HepG2 (cell line): ENCODE data around the gene DPT. TPM values are rescaled to one million over a fixed set of nuclear protein-coding genes. Genes with fewer than 3 reads are reported as not detected.
A peak's percentile ranks its signal among the peaks of the same experiment; 100 is the strongest.

Source experiments
- AGO2 ChIP-seq: fragments of 200-400 bp; formaldehyde crosslinking; optimal IDR thresholded peaks from 2 replicates; pipeline ENCODE3; 2017; ENCODE audit warnings: mild to moderate bottlenecking, low read depth, low read length, moderate library complexity
- CAMTA2 ChIP-seq: sonication (generic); formaldehyde crosslinking; IDR thresholded peaks from 2 replicates; pipeline ENCODE4 v1.4.0; 2020; ENCODE audit warnings: mild to moderate bottlenecking, missing genetic modification reagents, borderline replicate concordance
- CENPX ChIP-seq: sonication (generic); formaldehyde crosslinking; IDR thresholded peaks from 2 replicates; pipeline ENCODE4 v1.9.0; 2021; ENCODE audit warnings: mild to moderate bottlenecking, missing genetic modification reagents, moderate library complexity
- ELF1 ChIP-seq: sonication (generic); formaldehyde crosslinking; IDR thresholded peaks from 2 replicates; pipeline ENCODE4 v1.4.0; 2020; ENCODE audit warnings: missing genetic modification reagents
- FOXC1 ChIP-seq: sonication (generic); formaldehyde crosslinking; IDR thresholded peaks from 2 replicates; pipeline ENCODE4 v1.8.0; 2022; ENCODE audit warnings: mild to moderate bottlenecking, missing genetic modification reagents, borderline replicate concordance
- KMT2B ChIP-seq: IDR thresholded peaks from 2 replicates; pipeline ENCODE4 v1.6.1; 2016; ENCODE audit warnings: missing genetic modification reagents, missing compliant biosample characterization
- NFKB2 ChIP-seq: sonication (generic); formaldehyde crosslinking; IDR thresholded peaks from 2 replicates; pipeline ENCODE4 v1.4.0; 2020; ENCODE audit warnings: missing genetic modification reagents, borderline replicate concordance
- NR2F1 ChIP-seq, 2 experiments: fragments of 450-650 bp in 1 of 2; formaldehyde crosslinking in 1 of 2; IDR thresholded peaks; 2 replicates each; pipeline versions ENCODE4 v1.5.0 to v1.6.1; 2016 to 2020; ENCODE audit warnings: mild to moderate bottlenecking in 1 of 2, missing compliant biosample characterization in 1 of 2, missing genetic modification reagents in 1 of 2, moderate library complexity in 1 of 2
- RBM22 ChIP-seq: fragments of 200-400 bp; formaldehyde crosslinking; optimal IDR thresholded peaks from 2 replicates; pipeline ENCODE3; 2017; ENCODE audit warnings: mild to moderate bottlenecking, low read length, moderate library complexity
- SALL2 ChIP-seq: sonication (generic); formaldehyde crosslinking; IDR thresholded peaks from 2 replicates; pipeline ENCODE4 v1.8.1; 2023; ENCODE audit warnings: mild to moderate bottlenecking, missing genetic modification reagents, inconsistent platforms
- SATB2 ChIP-seq: sonication (generic); formaldehyde crosslinking; IDR thresholded peaks from 2 replicates; pipeline ENCODE4 v1.5.0; 2020; ENCODE audit warnings: missing genetic modification reagents
- SNAI1 ChIP-seq: sonication (generic); formaldehyde crosslinking; IDR thresholded peaks from 2 replicates; pipeline ENCODE4 v1.5.0; 2020; ENCODE audit warnings: mild to moderate bottlenecking, missing genetic modification reagents, borderline replicate concordance
- ZFP41 ChIP-seq: sonication (generic); formaldehyde crosslinking; IDR thresholded peaks from 2 replicates; pipeline ENCODE4 v1.4.0; 2020; ENCODE audit warnings: mild to moderate bottlenecking, missing genetic modification reagents, borderline replicate concordance
- ZMYM4 ChIP-seq: sonication (generic); formaldehyde crosslinking; IDR thresholded peaks from 2 replicates; pipeline ENCODE4 v1.8.1; 2023; ENCODE audit warnings: mild to moderate bottlenecking, missing genetic modification reagents
- ZNF143 ChIP-seq: sonication (generic); formaldehyde crosslinking; IDR thresholded peaks from 2 replicates; pipeline ENCODE4 v1.4.0; 2020; ENCODE audit warnings: missing genetic modification reagents
- ZNF569 ChIP-seq: sonication (generic); formaldehyde crosslinking; IDR thresholded peaks from 2 replicates; pipeline ENCODE4 v1.5.0; 2020; ENCODE audit warnings: mild to moderate bottlenecking, missing genetic modification reagents, moderate library complexity, borderline replicate concordance
- ZNF724P ChIP-seq: sonication (generic); formaldehyde crosslinking; IDR thresholded peaks from 2 replicates; pipeline ENCODE4 v1.8.0; 2022; ENCODE audit warnings: missing genetic modification reagents, borderline replicate concordance
- ZNF737 ChIP-seq: sonication (generic); formaldehyde crosslinking; IDR thresholded peaks from 2 replicates; pipeline ENCODE4 v1.5.0; 2020; ENCODE audit warnings: missing genetic modification reagents, mild to moderate bottlenecking, borderline replicate concordance
- ZNF749 ChIP-seq: sonication (generic); formaldehyde crosslinking; IDR thresholded peaks from 2 replicates; pipeline ENCODE4 v1.8.0; 2022; ENCODE audit warnings: mild to moderate bottlenecking, missing genetic modification reagents, moderate library complexity, borderline replicate concordance
- polyA plus RNA-seq, 8 experiments: library from polyadenylated mRNA; depleted of rRNA in 3 of 8; stranded (reverse) in 7 of 8; unstranded in 1 of 8; fragments of >200 nt; fragmentation: Illumina TruSeq in 4 of 8; extraction: Trizol in 4 of 8; gene quantifications; 2 replicates each; pipeline versions ENCODE4 v1.2.1 to v1.2.3, GENCODE V29; 2011 to 2016; ENCODE audit warnings: low read depth in 4 of 8, missing spikeins in 1 of 8, mixed read lengths in 1 of 8; ENCODE audit not compliant: insufficient read depth in 1 of 8
- total RNA-seq, 5 experiments: library from RNA; depleted of rRNA; stranded (reverse); fragments of >200 nt; fragmentation: Illumina TruSeq; extraction: Trizol; gene quantifications; 2 replicates each; pipeline ENCODE4 v1.2.3, GENCODE V29; 2016; ENCODE audit warnings: low read depth in 1 of 5
- TF ChIP-seq, protein P1 (sequence below): sonication (generic); formaldehyde crosslinking; IDR thresholded peaks from 2 replicates; pipeline ENCODE4 v1.4.0; 2020; ENCODE audit warnings: missing genetic modification reagents, borderline replicate concordance
- TF ChIP-seq, protein P2 (sequence below), 2 experiments: sonication (generic) in 1 of 2; formaldehyde crosslinking in 1 of 2; IDR thresholded peaks; 2 replicates each; pipeline versions ENCODE4 v1.4.0 to v1.6.1; 2018 to 2020; ENCODE audit warnings: missing genetic modification reagents in 2 of 2, borderline replicate concordance in 1 of 2, low read depth in 1 of 2, mild to moderate bottlenecking in 1 of 2, missing biosample characterization in 1 of 2
- TF ChIP-seq, protein P3 (sequence below): sonication (generic); formaldehyde crosslinking; IDR thresholded peaks from 2 replicates; pipeline ENCODE4 v1.9.0; 2022; ENCODE audit warnings: low read depth, missing genetic modification reagents

Gene DPT
- total and polyA plus RNA-seq, 2 of the 13 experiments (the other 11 are each of a cell fraction or from before 2014, with no cell fraction given) = 0.04 TPM; not detected in 1

DNA sequence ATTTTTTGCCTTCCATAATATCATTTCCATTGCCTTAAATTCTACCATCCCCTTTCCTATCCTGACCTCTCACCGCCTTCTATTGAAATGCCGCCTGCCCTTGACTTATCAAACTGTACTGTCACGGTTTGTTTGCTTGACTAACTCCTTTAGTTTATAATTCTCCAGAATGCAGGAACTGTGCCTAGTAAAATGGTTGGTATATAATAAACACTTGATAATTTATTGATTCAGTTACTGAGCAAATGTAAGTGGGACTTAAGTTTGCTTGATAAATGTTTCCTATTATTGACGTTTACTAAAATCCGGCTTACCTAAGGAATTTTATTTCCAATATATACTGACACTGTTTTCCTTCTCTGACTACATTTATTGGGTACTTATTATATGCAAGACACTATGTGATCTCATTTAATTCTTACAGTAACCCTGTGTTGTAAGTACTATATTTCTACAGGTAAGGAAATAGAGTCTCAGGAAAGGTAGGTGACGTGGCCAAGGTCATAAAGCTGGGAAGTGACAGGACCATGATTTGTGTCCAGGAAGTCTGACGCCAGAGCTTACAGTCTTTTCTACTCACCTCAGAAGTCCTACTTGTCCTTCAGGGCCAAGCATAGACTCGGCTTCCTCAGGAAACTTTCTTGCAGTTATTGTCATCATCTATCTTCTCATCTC is 35.7 kb downstream of the DPT start (continued):
- TF ChIP-seq ZMYM4 (peak; percentile 45; the same call in 1 of the 2 replicates), ZNF569 (no peak), AGO2 (no peak), NR2F1 (CRISPR knock-in tag; IDR thresholded peaks at IDR 0.05) (peak; percentile 68 to 72), FOXC1 (no peak), ELF1 (CRISPR knock-in tag) (no peak), NFKB2 (no peak), SNAI1 (CRISPR knock-in tag) (no peak), SALL2 (no peak), SATB2 (CRISPR knock-in tag) (no peak), ZNF737 (CRISPR knock-in tag) (no peak), ZFP41 (CRISPR knock-in tag) (no peak), KMT2B (CRISPR knock-in tag) (no peak), RBM22 (no peak), CAMTA2 (CRISPR knock-in tag) (no peak), ZNF724P (CRISPR knock-in tag) (no peak), ZNF143 (CRISPR knock-in tag) (no peak), CENPX (CRISPR knock-in tag) (no peak), ZNF749 (no peak)
- TF ChIP-seq, protein P1, sequence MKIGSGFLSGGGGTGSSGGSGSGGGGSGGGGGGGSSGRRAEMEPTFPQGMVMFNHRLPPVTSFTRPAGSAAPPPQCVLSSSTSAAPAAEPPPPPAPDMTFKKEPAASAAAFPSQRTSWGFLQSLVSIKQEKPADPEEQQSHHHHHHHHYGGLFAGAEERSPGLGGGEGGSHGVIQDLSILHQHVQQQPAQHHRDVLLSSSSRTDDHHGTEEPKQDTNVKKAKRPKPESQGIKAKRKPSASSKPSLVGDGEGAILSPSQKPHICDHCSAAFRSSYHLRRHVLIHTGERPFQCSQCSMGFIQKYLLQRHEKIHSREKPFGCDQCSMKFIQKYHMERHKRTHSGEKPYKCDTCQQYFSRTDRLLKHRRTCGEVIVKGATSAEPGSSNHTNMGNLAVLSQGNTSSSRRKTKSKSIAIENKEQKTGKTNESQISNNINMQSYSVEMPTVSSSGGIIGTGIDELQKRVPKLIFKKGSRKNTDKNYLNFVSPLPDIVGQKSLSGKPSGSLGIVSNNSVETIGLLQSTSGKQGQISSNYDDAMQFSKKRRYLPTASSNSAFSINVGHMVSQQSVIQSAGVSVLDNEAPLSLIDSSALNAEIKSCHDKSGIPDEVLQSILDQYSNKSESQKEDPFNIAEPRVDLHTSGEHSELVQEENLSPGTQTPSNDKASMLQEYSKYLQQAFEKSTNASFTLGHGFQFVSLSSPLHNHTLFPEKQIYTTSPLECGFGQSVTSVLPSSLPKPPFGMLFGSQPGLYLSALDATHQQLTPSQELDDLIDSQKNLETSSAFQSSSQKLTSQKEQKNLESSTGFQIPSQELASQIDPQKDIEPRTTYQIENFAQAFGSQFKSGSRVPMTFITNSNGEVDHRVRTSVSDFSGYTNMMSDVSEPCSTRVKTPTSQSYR = no peak
- TF ChIP-seq, protein P2, sequence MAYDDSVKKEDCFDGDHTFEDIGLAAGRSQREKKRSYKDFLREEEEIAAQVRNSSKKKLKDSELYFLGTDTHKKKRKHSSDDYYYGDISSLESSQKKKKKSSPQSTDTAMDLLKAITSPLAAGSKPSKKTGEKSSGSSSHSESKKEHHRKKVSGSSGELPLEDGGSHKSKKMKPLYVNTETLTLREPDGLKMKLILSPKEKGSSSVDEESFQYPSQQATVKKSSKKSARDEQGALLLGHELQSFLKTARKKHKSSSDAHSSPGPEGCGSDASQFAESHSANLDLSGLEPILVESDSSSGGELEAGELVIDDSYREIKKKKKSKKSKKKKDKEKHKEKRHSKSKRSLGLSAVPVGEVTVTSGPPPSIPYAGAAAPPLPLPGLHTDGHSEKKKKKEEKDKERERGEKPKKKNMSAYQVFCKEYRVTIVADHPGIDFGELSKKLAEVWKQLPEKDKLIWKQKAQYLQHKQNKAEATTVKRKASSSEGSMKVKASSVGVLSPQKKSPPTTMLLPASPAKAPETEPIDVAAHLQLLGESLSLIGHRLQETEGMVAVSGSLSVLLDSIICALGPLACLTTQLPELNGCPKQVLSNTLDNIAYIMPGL (CRISPR knock-in tag; IDR thresholded peaks at IDR 0.05; ENCODE audit: borderline replicate concordance in 1 of 2, low read depth in 1 of 2) = no peak
- TF ChIP-seq, protein P3, sequence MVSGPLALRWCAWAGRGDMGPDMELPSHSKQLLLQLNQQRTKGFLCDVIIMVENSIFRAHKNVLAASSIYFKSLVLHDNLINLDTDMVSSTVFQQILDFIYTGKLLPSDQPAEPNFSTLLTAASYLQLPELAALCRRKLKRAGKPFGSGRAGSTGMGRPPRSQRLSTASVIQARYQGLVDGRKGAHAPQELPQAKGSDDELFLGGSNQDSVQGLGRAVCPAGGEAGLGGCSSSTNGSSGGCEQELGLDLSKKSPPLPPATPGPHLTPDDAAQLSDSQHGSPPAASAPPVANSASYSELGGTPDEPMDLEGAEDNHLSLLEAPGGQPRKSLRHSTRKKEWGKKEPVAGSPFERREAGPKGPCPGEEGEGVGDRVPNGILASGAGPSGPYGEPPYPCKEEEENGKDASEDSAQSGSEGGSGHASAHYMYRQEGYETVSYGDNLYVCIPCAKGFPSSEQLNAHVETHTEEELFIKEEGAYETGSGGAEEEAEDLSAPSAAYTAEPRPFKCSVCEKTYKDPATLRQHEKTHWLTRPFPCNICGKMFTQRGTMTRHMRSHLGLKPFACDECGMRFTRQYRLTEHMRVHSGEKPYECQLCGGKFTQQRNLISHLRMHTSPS (CRISPR knock-in tag) = no peak
